ENCODE data around the gene RAD17. TPM values are rescaled to one million over a fixed set of nuclear protein-coding genes. Genes with fewer than 3 reads are reported as not detected.

The RAD17 gene
- total and polyA plus RNA-seq, 2 of the 8 experiments (the other 6 are each of a cell fraction or from before 2014, with no cell fraction given): 12.9 to 28.1 TPM

DNA sequence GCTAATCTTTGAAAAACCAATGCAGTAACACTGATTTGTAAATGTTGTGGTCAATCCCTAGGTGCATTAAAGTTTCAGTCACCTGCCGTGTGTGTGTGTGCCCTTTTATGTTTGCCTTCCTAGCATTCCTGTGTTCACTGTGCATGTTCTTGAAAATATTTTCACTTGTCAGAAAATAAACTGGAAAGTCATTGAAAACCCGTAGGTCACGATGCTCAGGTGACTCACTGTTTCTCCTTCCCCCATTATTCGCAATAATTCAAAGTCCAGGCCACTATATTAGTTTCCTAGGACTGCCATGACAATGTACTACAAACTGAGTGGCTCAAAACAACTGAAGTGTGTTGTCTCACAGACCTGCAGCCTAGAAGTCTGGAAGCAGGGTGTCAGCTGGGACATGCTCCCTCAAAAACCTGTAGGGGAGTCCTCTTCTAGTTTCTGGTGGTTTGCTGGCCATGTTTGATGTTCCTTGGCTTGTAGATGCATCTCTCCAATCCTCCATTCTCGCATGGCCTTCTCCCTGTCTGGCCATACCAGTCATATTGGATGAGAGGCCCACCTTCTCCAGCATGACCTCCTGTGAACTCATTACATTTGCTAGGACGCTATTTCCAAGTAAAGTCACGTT lies 74.6 kb downstream of the RAD17 start:
- Histone ChIP-seq H3K14ac (ENCODE audit: insufficient read length) (no peak overlapping the region), H2BK120ac (replicated peaks; ENCODE audit: low read depth, low read length) (no peak overlapping the region), H3K4me1 (replicated peaks in 1 of 4; ENCODE audit: control insufficient read depth in 3 of 4, insufficient read depth in 4 of 4, low read length in 3 of 4) (no peaks in the 10 kb centered on the region), H4K8ac (ENCODE audit: extremely low read depth, insufficient read depth, low read length) (no peak overlapping the region), H2BK12ac (ENCODE audit: low read depth, low read length) (no peak overlapping the region), H3K56ac (replicated peaks; ENCODE audit: insufficient read length, low read depth, low read length) (no peak overlapping the region), H4K5ac (ENCODE audit: insufficient read length, low read depth, low read length) (no peak overlapping the region), H3K79me1 (ENCODE audit: low read depth, low read length) (no peaks in the 10 kb centered on the region), H3K27me3 (replicated peaks in 1 of 4; ENCODE audit: control insufficient read depth in 3 of 4, extremely low read depth in 1 of 4, insufficient read depth in 3 of 4, low read length in 3 of 4) (no peaks in the 10 kb centered on the region), H4K20me1 (replicated peaks in 1 of 2; ENCODE audit: control insufficient read depth in 1 of 2, insufficient read depth in 2 of 2, low read length in 2 of 2) (no peaks in the 10 kb centered on the region), H3K9ac (replicated peaks in 1 of 4; ENCODE audit: extremely low read depth in 1 of 4, low read depth in 3 of 4, low read length in 3 of 4) (no peak overlapping the region), H2BK20ac (ENCODE audit: low read length) (no peak overlapping the region), H3K9me3 (ENCODE audit: insufficient read depth in 2 of 2, low read depth in 1 of 2, low read length in 1 of 2) (no peaks in the 10 kb centered on the region), H3K4me3 (ENCODE audit: extremely low read depth in 1 of 4, insufficient read depth in 2 of 4, low read depth in 3 of 4, low read length in 4 of 4) (no peak overlapping the region), H2AFZ (ENCODE audit: low read length) (no peak overlapping the region), H2BK15ac (ENCODE audit: low read length) (no peak overlapping the region), H3K18ac (ENCODE audit: extremely low read depth, low read length) (no peak overlapping the region), H3K36me3 (ENCODE audit: control insufficient read depth in 2 of 4, insufficient read depth in 4 of 4, low read length in 3 of 4) (peaks cover 0 to 12% (median 0%) of the 10 kb centered on the region in 4 experiments; a peak in 3 of 8 replicates), H3K4ac (replicated peaks; ENCODE audit: insufficient read length, low read depth, low read length) (no peak overlapping the region), H2BK5ac (ENCODE audit: low read depth, low read length) (no peak overlapping the region), H3K27ac (ENCODE audit: low read depth, low read length) (no peak overlapping the region), H3K4me2 (ENCODE audit: insufficient read depth in 1 of 2, low read depth in 2 of 2, low read length in 2 of 2) (no peak overlapping the region), H3K23ac (ENCODE audit: insufficient read length) (no peak overlapping the region), H3K79me2 (ENCODE audit: control insufficient read depth in 1 of 2, insufficient read depth in 2 of 2, low read length in 2 of 2) (no peaks in the 10 kb centered on the region), H4K91ac (replicated peaks; ENCODE audit: insufficient read length, low read length) (no peak overlapping the region), H2AK5ac (ENCODE audit: low read depth, low read length) (no peak overlapping the region), H3K23me2 (ENCODE audit: low read depth, low read length) (no peaks in the 10 kb centered on the region)
- ChIA-PET POLR2A (ENCODE audit: partially characterized antibody) (interaction anchor here (1.0 to 1.4 kb wide), 3 partner anchors 11 to 29 kb away, joined by 3 read pairs; no protein-coding TSS in a partner anchor), CTCF (ENCODE audit: partially characterized antibody) (interaction anchor here (0.6 kb wide), 1 partner anchor 19 kb away, joined by 3 read pairs; no protein-coding TSS in a partner anchor)
- 89% methylated on average over 7 of the region's 7 CpGs; no CpG with 5 or more reads in 1 of the 2 experiments for WGBS, 2 experiments (ENCODE audit: extremely low coverage in 1 of 2, insufficient coverage in 1 of 2, insufficient read length in 1 of 2, insufficient replicate concordance in 2 of 2, low coverage in 1 of 2, low lambda C conversion rate in 2 of 2, missing lambda C conversion rate in 1 of 2)
- no peak for FAIRE-seq
- peak in 1 of 2 experiments; percentile 23 for DNase-seq (ENCODE audit: low read depth in 1 of 2, low spot score in 2 of 2)
- TF ChIP-seq, protein P1, sequence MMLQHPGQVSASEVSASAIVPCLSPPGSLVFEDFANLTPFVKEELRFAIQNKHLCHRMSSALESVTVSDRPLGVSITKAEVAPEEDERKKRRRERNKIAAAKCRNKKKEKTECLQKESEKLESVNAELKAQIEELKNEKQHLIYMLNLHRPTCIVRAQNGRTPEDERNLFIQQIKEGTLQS (IDR thresholded peaks at IDR 0.05; ENCODE audit: insufficient read depth, low read depth, low read length): no peak
- TF ChIP-seq HDAC2 (IDR thresholded peaks at IDR 0.05; ENCODE audit: borderline replicate concordance in 1 of 2, low read depth in 2 of 2, low read length in 2 of 2) (no peak), SIX5 (IDR thresholded peaks at IDR 0.05; ENCODE audit: low read depth, low read length) (no peak), POU5F1 (IDR thresholded peaks at IDR 0.05; ENCODE audit: low read depth, low read length) (no peak), ASH2L (IDR thresholded peaks at IDR 0.05; ENCODE audit: low read length) (no peak)
